Raji (cell line): Measurements from ENCODE around the gene FKBP1A.

ENCODE experiments used
- POLR2A ChIP-seq: IDR thresholded peaks from 2 replicates; pipeline ENCODE4 v1.6.1; 2011; ENCODE audit warnings: low read depth, low read length, control low read depth; ENCODE audit not compliant: insufficient read depth

The FKBP1A gene

GRCh38 chr20:1392693-1393506 is at the start of gene FKBP1A:
Gene FKBP1A (minus strand): TSS chr20:1393054. CDS start chr20:1392998, 56 bp downstream.
- peak; percentile 90 for TF ChIP-seq POLR2A

GRCh38 chr20:1442304-1442703 is 49.5 kb upstream of the FKBP1A start:
- TF ChIP-seq POLR2A: no peak

GRCh38 chr20:1441133-1441532 is 48.3 kb upstream of the FKBP1A start:
- TF ChIP-seq POLR2A: no peak

- TF ChIP-seq POLR2A: no peak
Measured at GRCh38 chr20:1440024-1440423, 47.2 kb upstream of the FKBP1A start.

GRCh38 chr20:1438361-1438760 is 45.5 kb upstream of the FKBP1A start:
- TF ChIP-seq POLR2A: no peak

GRCh38 chr20:1437235-1437904 is 44.5 kb upstream of the FKBP1A start:
- no peak for TF ChIP-seq POLR2A

GRCh38 chr20:1436263-1436662 is 43.4 kb upstream of the FKBP1A start:
- no peak for TF ChIP-seq POLR2A

GRCh38 chr20:1435337-1435699 is 42.5 kb upstream of the FKBP1A start:
- no peak for TF ChIP-seq POLR2A

GRCh38 chr20:1434571-1435336 is 41.9 kb upstream of the FKBP1A start:
- TF ChIP-seq POLR2A: no peak

- no peak for TF ChIP-seq POLR2A
Measured at GRCh38 chr20:1431158-1431557, 38.3 kb upstream of the FKBP1A start.

GRCh38 chr20:1430004-1430451 is 37.2 kb upstream of the FKBP1A start:
- TF ChIP-seq POLR2A: no peak

GRCh38 chr20:1429143-1429728 is 36.4 kb upstream of the FKBP1A start:
- no peak for TF ChIP-seq POLR2A

- TF ChIP-seq POLR2A: no peak
Measured at GRCh38 chr20:1427457-1428054, 34.7 kb upstream of the FKBP1A start.

- no peak for TF ChIP-seq POLR2A
Measured at GRCh38 chr20:1426231-1426849, 33.5 kb upstream of the FKBP1A start.
